MM.1S (cell line): ENCODE results near the gene RASA1.

Experiments
- DNase-seq: peaks from one replicate; pipeline ENCODE4 v3.0.0-alpha.2; 2015
- H2AFZ ChIP-seq: fragments of 300-600 bp; sonication (generic); 2 replicates; pipeline ENCODE4 v1.6.0; 2016; ENCODE audit warnings: antibody characterized with exemption, low read length
- H3F3A ChIP-seq: fragments of 300-600 bp; sonication (generic); 2 replicates; pipeline ENCODE4 v1.6.1; 2016; ENCODE audit warnings: mild to moderate bottlenecking, antibody characterized with exemption, low read length, moderate library complexity, mixed read lengths; ENCODE audit not compliant: insufficient read depth
- H3K27ac ChIP-seq: fragments of 300-600 bp; sonication (generic); 2 replicates; pipeline ENCODE4 v1.5.1; 2016; ENCODE audit warnings: mild to moderate bottlenecking, low read length
- H3K27me3 ChIP-seq: fragments of 300-600 bp; sonication (generic); replicated peaks from 2 replicates; pipeline ENCODE4 v1.6.0; 2016; ENCODE audit warnings: low read length; ENCODE audit not compliant: insufficient read depth
- H3K36me3 ChIP-seq: fragments of 300-600 bp; sonication (generic); replicated peaks from 2 replicates; pipeline ENCODE4 v1.6.1; 2016; ENCODE audit warnings: mild to moderate bottlenecking, low read length, mixed read lengths; ENCODE audit not compliant: insufficient read depth
- H3K4me1 ChIP-seq: fragments of 300-600 bp; sonication (generic); 2 replicates; pipeline ENCODE4 v1.6.1; 2016; ENCODE audit warnings: low read length, mixed read lengths
- H3K4me2 ChIP-seq: fragments of 300-600 bp; sonication (generic); 2 replicates; pipeline ENCODE4 v1.6.0; 2016; ENCODE audit warnings: low read depth, low read length
- H3K4me3 ChIP-seq: fragments of 300-600 bp; sonication (generic); 2 replicates; pipeline ENCODE4 v1.5.1; 2016; ENCODE audit warnings: low read length, mixed read lengths
- H3K79me2 ChIP-seq: fragments of 300-600 bp; sonication (generic); 2 replicates; pipeline ENCODE4 v1.6.1; 2016; ENCODE audit warnings: mixed run types, low read length, mixed read lengths
- H3K9ac ChIP-seq: fragments of 300-600 bp; sonication (generic); 2 replicates; pipeline ENCODE4 v1.6.1; 2016; ENCODE audit warnings: low read length, mixed read lengths
- H3K9me2 ChIP-seq: fragments of 300-600 bp; sonication (generic); replicated peaks from 2 replicates; pipeline ENCODE4 v1.6.1; 2016; ENCODE audit warnings: mild to moderate bottlenecking, low read length, mixed read lengths; ENCODE audit not compliant: insufficient read depth
- H3K9me3 ChIP-seq: fragments of 300-600 bp; sonication (generic); replicated peaks from 2 replicates; pipeline ENCODE4 v1.6.1; 2016; ENCODE audit warnings: mild to moderate bottlenecking, low read length, mixed read lengths; ENCODE audit not compliant: insufficient read depth
- H4K20me1 ChIP-seq: fragments of 300-600 bp; sonication (generic); 2 replicates; pipeline ENCODE4 v1.6.1; 2016; ENCODE audit warnings: mild to moderate bottlenecking, low read length, moderate library complexity, mixed read lengths; ENCODE audit not compliant: insufficient read depth
- EZH2 ChIP-seq: fragments of 300-600 bp; sonication (generic); optimal IDR thresholded peaks from 2 replicates; pipeline ENCODE3; 2017; ENCODE audit warnings: low read depth, mild to moderate bottlenecking, antibody characterized with exemption, low read length, mixed read lengths
- EZH2phosphoT487 ChIP-seq: fragments of 300-600 bp; sonication (generic); IDR thresholded peaks from 2 replicates; pipeline ENCODE4 v1.6.1; 2018; ENCODE audit warnings: antibody characterized with exemption, low read length
- TF ChIP-seq, protein P1 (sequence below): fragments of 300-600 bp; sonication (generic); IDR thresholded peaks from 2 replicates; pipeline ENCODE4 v1.5.1; 2016; ENCODE audit warnings: antibody characterized with exemption, low read length, mixed read lengths

Gene RASA1

DNA sequence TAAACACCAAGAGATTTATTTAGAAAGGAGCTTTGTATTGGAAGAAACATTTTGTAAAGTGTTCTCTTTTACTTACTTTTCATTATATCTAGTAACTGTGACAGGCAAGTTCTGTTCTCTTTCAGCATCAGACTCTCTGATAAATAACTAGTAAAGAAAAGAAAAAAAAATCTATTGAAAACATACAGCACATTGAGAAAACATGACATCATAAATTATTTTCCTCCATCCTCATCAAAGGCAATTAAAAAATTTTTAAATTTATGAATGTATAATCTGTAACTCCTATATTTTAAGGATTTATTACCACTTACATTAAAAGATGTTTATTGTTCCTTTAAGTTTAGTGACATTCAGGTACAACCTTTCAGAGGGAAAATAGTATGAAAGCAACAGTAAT is 133.9 kb downstream of the RASA1 start:
- H3K27ac ChIP-seq, result no peak overlapping the region
- peaks cover 46% of the 10 kb centered on the region for H3K79me2 ChIP-seq

DNA sequence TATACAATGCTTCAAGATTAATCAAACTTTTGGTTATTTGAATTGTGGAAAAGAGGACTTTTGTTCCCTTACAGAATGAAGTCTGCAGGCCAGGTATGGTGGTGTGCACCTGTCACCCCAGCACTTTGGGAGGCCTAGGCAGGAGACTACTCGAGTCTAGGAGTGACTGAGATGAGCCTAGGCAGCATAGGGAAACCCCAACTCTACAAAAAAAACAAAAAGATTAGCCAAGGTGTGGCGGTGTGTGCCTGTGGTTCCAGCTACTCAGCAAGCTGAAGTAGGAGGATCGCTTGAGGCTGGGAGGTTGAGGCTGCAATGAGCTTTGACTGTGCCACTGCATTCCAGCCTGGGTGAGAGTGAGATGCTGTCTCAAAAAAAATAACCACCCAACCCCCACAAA is 135.7 kb downstream of the RASA1 start:
- Histone ChIP-seq H3K9ac (no peak overlapping the region), H3K27me3 (no peaks in the 10 kb centered on the region), H3K9me3 (no peaks in the 10 kb centered on the region), H3K9me2 (no peaks in the 10 kb centered on the region), H4K20me1 (no peaks in the 10 kb centered on the region), H3K36me3 (peaks cover 20% of the 10 kb centered on the region), H2AFZ (no peak overlapping the region), H3K4me3 (no peak overlapping the region), H3K4me1 (no peaks in the 10 kb centered on the region), H3K79me2 (peaks cover 44% of the 10 kb centered on the region), H3K4me2 (no peak overlapping the region), H3F3A (no peaks in the 10 kb centered on the region; the same call in 1 of the 2 replicates), H3K27ac (no peak overlapping the region)
- TF ChIP-seq EZH2phosphoT487 (no peak), EZH2 (no peak)
- TF ChIP-seq, protein P1, sequence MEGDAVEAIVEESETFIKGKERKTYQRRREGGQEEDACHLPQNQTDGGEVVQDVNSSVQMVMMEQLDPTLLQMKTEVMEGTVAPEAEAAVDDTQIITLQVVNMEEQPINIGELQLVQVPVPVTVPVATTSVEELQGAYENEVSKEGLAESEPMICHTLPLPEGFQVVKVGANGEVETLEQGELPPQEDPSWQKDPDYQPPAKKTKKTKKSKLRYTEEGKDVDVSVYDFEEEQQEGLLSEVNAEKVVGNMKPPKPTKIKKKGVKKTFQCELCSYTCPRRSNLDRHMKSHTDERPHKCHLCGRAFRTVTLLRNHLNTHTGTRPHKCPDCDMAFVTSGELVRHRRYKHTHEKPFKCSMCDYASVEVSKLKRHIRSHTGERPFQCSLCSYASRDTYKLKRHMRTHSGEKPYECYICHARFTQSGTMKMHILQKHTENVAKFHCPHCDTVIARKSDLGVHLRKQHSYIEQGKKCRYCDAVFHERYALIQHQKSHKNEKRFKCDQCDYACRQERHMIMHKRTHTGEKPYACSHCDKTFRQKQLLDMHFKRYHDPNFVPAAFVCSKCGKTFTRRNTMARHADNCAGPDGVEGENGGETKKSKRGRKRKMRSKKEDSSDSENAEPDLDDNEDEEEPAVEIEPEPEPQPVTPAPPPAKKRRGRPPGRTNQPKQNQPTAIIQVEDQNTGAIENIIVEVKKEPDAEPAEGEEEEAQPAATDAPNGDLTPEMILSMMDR, result no peak
- no peak for DNase-seq

More for the DNA sequence above, 133.9 kb downstream of the RASA1 start:
- Histone ChIP-seq H4K20me1 (no peaks in the 10 kb centered on the region), H3K9me2 (no peaks in the 10 kb centered on the region), H3K4me1 (no peaks in the 10 kb centered on the region), H3K9ac (no peak overlapping the region), H3K9me3 (no peaks in the 10 kb centered on the region), H3K36me3 (peaks cover 22% of the 10 kb centered on the region), H3K4me2 (no peak overlapping the region), H3K4me3 (no peak overlapping the region), H3K27me3 (no peaks in the 10 kb centered on the region), H2AFZ (no peak overlapping the region), H3F3A (no peaks in the 10 kb centered on the region; the same call in 1 of the 2 replicates)
- no peak for DNase-seq
- TF ChIP-seq EZH2 (no peak), EZH2phosphoT487 (no peak)
- TF ChIP-seq, protein P1, result no peak

DNA sequence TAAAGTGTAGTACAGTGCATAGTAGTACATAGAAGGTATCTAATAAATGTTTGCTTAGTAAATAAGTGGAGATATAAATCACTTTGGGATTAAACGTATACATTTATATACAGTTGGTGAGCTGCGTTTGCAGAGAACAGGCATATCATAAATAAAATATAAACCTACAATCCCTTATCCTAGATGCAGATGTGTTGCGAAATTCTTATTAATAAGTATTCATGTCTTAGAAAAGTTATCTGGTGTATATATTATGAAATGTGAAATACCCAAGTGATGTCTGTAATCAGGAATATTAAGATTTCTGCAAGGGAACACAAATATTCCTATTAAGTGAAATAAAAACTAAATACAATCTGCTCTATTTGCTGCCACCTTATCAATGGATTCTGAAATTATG is 136.2 kb downstream of the RASA1 start:
- Histone ChIP-seq H3K4me2 (no peak overlapping the region), H3K9ac (no peak overlapping the region), H3K79me2 (peaks cover 48% of the 10 kb centered on the region), H3K36me3 (peaks cover 22% of the 10 kb centered on the region), H3K27me3 (no peaks in the 10 kb centered on the region), H4K20me1 (no peaks in the 10 kb centered on the region), H2AFZ (no peak overlapping the region), H3K4me3 (no peak overlapping the region), H3K27ac (no peak overlapping the region), H3K9me3 (no peaks in the 10 kb centered on the region), H3F3A (no peaks in the 10 kb centered on the region), H3K9me2 (no peaks in the 10 kb centered on the region), H3K4me1 (no peaks in the 10 kb centered on the region)
- no peak for DNase-seq
- TF ChIP-seq, protein P1, result no peak
- TF ChIP-seq EZH2 (no peak), EZH2phosphoT487 (no peak)
